ENCODE data around the gene AQP6. TPM values are rescaled to one million over a fixed set of nuclear protein-coding genes. Genes with fewer than 3 reads are reported as not detected.

Gene AQP6
- total RNA-seq, 1 experiment from 2014 or later = not detected

- Histone ChIP-seq H3K9me3 (ENCODE audit: insufficient read depth, low read depth) (no peaks in the 10 kb centered on the region), H3K4me3 (no peak overlapping the region), H3K9me2 (ENCODE audit: insufficient read depth) (no peaks in the 10 kb centered on the region), H3K36me3 (ENCODE audit: low read depth) (peaks cover 13% of the 10 kb centered on the region; the same call in 1 of the 2 replicates), H3K27ac (no peak overlapping the region), H2AFZ (no peak overlapping the region), H3F3A (ENCODE audit: insufficient read depth, low read depth) (0 out of 2 replicates have a peak, but pooled peaks cover 12% of the 10 kb centered on the region), H3K27me3 (ENCODE audit: insufficient read depth, low read depth) (no peaks in the 10 kb centered on the region), H4K20me1 (ENCODE audit: insufficient read depth) (0 out of 2 replicates have a peak, but pooled peaks cover 6% of the 10 kb centered on the region), H3K79me2 (ENCODE audit: low read depth) (peaks cover 75% of the 10 kb centered on the region), H3K4me2 (no peak overlapping the region), H3K4me1 (replicated peaks; ENCODE audit: insufficient read depth) (no peaks in the 10 kb centered on the region; the same call in 1 of the 2 replicates)
- no peak for DNase-seq
- BruUV-seq (replicated peaks) = no TSS peak
- POLR2A ChIA-PET (ENCODE audit: unreplicated experiment) = interaction anchor here (0.7 kb wide), 1 partner anchor 12 kb away, joined by 12 read pairs; no protein-coding TSS in a partner anchor
- no peak for TF ChIP-seq EZH2 (IDR thresholded peaks at IDR 0.05; ENCODE audit: low read depth)
- intact Hi-C loops (cut with micrococcal nuclease; ENCODE audit: unreplicated experiment) = no loop called here
- CTCF ChIA-PET = interaction anchor here (0.6 kb wide), 1 partner anchor 118 kb away, joined by 5 read pairs; no protein-coding TSS in a partner anchor
Measured at GRCh38 chr12:50018154-50018553, 45.4 kb downstream of the AQP6 start.

DNA sequence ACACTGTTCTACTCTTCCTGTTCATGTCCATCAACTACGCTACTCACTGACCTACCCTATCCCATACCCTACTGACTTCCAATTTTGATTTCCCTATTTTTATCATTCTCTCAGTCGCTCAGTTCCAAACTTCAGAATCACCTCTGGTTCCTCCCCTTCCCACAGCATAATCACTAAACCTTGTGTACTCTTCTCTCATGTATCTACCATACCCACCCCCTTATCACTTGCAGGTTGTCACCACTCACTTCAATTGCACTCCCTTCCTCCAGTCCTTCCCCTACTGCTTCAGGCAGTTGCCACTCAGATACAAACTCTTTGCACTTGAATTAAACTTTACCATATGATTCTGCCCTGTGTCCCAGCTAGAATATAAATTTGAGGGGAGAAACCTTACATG, 46.2 kb downstream of the AQP6 start:
- TF ChIP-seq EZH2 (IDR thresholded peaks at IDR 0.05; ENCODE audit: low read depth) (no peak), CTCF (conservative IDR thresholded peaks at IDR 0.05) (no peak)
- peaks cover 4% of the 10 kb centered on the region for H3K4me1 ChIP-seq (replicated peaks; ENCODE audit: insufficient read depth)
- peaks cover 5% of the 10 kb centered on the region; the same call in 1 of the 2 replicates for H3K36me3 ChIP-seq (ENCODE audit: low read depth)
- no peaks in the 10 kb centered on the region for H3K27me3 ChIP-seq (ENCODE audit: insufficient read depth, low read depth)
- no peak overlapping the region for H2AFZ ChIP-seq
- H3K4me3 ChIP-seq = no peak overlapping the region
- H3K4me2 ChIP-seq = no peak overlapping the region
- no TSS peak for BruUV-seq (replicated peaks)
- no peak for DNase-seq
- H3K79me2 ChIP-seq (ENCODE audit: low read depth) = peaks cover 83% of the 10 kb centered on the region
- intact Hi-C loops (cut with micrococcal nuclease; ENCODE audit: unreplicated experiment) = no loop called here
- H4K20me1 ChIP-seq (ENCODE audit: insufficient read depth) = 0 out of 2 replicates have a peak, but pooled peaks cover 6% of the 10 kb centered on the region
- ChIA-PET POLR2A (ENCODE audit: unreplicated experiment) (no interaction called here), CTCF (no interaction called here)
- no peaks in the 10 kb centered on the region for H3K9me2 ChIP-seq (ENCODE audit: insufficient read depth)
- H3K9me3 ChIP-seq (ENCODE audit: insufficient read depth, low read depth) = no peaks in the 10 kb centered on the region
- 0 out of 2 replicates have a peak, but pooled peaks cover 12% of the 10 kb centered on the region for H3F3A ChIP-seq (ENCODE audit: insufficient read depth, low read depth)
- H3K27ac ChIP-seq = no peak overlapping the region

DNA sequence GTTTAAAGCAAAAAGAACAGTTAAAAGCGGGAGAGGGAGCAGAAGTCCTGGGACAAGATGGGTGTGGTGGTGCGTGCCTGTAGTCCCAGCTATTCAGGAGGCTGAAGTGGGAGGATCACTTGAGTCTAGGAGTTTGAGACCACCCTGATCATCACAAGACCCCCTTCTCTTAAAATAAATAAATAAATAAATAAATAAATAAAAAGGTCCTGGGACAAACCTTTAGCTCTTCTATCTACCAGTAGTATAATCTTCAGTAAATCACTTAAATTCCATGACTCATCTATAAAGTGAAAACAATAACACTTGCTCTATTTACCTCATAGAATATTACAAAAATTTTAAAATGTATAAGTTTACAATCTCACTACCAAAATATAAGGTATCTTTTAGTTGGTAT, 46.8 kb downstream of the AQP6 start:
- Histone ChIP-seq H3K27me3 (ENCODE audit: insufficient read depth, low read depth) (no peaks in the 10 kb centered on the region), H3K27ac (no peak overlapping the region), H4K20me1 (ENCODE audit: insufficient read depth) (0 out of 2 replicates have a peak, but pooled peaks cover 6% of the 10 kb centered on the region), H3K9me3 (ENCODE audit: insufficient read depth, low read depth) (no peaks in the 10 kb centered on the region), H3K36me3 (ENCODE audit: low read depth) (peaks cover 5% of the 10 kb centered on the region; the same call in 1 of the 2 replicates), H3K9me2 (ENCODE audit: insufficient read depth) (no peaks in the 10 kb centered on the region), H3K4me3 (no peak overlapping the region), H2AFZ (no peak overlapping the region), H3K79me2 (ENCODE audit: low read depth) (peaks cover 85% of the 10 kb centered on the region), H3F3A (ENCODE audit: insufficient read depth, low read depth) (0 out of 2 replicates have a peak, but pooled peaks cover 12% of the 10 kb centered on the region), H3K4me2 (no peak overlapping the region), H3K4me1 (replicated peaks; ENCODE audit: insufficient read depth) (peaks cover 8% of the 10 kb centered on the region)
- TF ChIP-seq CTCF (conservative IDR thresholded peaks at IDR 0.05) (no peak), EZH2 (IDR thresholded peaks at IDR 0.05; ENCODE audit: low read depth) (no peak)
- intact Hi-C loops (cut with micrococcal nuclease; ENCODE audit: unreplicated experiment) = no loop called here
- POLR2A ChIA-PET (ENCODE audit: unreplicated experiment) = no interaction called here
- CTCF ChIA-PET = no interaction called here
- DNase-seq = no peak
- no TSS peak for BruUV-seq (replicated peaks)
